Nucleus accumbens (tissue), 56 donors: ENCODE measurements around the gene KCNQ1OT1.
"Not testable (repeated sequence)": the region's sequence is repeated elsewhere in the genome, so short reads cannot be mapped to it uniquely, and the experiment has no call there.

Source experiments
- DNase-seq, 56 donors: peaks; one replicate each; lab custom pipeline; 2025; lab: John Stamatoyannopoulos, UW

The KCNQ1OT1 gene

DNA sequence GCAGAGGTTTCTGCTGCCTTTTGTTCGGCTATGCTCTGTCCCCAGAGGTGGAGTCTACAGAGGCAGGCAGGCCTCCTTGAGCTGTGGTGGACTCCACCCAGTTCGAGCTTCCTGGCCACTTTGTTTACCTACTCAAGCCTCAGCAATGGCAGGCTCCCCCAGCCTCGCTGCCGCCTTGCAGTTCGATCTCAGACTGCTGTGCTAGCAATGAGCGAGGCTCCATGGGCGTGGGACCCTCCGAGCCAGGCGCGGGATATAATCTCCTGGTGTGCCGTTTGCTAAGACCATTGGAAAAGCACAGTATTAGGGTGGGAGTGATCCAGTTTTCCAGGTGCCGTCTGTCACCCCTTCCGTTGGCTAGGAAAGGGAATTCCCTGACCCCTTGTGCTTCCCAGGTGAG is 60.0 kb downstream of the KCNQ1OT1 start:
- not testable (repeated sequence) for DNase-seq

DNA sequence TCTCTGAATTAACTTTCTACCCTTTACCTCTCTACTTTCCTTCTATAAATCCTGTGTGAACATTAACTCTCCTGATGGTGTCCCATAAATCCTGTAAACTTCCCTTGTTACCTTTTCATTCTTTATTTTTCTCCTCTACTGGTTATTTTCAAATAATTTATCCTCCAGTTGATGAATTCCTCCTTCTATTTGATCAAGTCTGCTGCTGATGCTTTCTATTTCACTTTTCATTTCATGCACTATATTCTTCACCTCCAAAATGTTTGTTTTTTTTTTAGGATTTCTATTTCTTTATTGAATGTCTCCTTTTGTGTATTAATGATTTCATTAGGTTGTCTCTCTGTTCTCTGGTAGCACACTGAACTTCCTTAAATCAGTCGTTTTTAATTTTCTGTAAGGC is 68.6 kb downstream of the KCNQ1OT1 start:
- no peak for DNase-seq

DNA sequence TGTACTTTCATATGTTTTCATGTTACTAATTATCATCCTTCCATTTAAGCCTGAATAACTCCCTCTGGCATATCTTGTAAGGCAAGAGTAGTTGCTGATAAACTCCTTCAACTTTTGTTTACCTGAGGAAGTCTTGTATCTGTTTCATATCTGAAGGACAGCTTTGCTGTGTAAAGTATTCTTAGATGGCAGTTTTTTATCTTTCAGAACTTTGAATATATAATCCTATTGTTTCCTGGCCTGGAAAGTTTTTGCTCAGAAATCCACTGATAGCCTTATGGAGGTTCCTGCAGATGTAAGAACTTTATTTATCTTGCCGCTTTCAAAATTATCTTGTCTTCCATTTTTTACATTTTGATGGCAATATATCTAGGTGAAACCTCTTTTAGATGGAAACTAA is 69.1 kb downstream of the KCNQ1OT1 start:
- DNase-seq, result no peak

DNA sequence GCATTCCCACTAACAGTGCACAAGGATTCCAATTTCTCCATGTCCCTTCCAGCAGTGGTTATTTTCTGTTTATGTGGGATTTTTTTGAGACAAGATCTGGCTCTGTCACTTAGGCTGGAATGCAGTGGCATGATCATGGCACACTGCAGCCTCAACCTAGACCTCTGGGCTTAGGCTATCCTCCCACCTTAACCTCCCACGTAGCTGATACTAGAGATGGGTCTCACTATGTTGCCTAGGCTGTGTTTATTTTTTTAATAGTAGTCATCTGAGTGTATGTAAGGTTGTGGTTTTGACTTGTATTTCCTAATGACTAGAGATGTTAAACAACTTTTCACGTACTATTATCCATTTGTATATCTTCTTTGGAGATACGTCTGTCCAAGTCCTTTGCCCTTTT is 74.6 kb downstream of the KCNQ1OT1 start:
- no peak for DNase-seq

DNA sequence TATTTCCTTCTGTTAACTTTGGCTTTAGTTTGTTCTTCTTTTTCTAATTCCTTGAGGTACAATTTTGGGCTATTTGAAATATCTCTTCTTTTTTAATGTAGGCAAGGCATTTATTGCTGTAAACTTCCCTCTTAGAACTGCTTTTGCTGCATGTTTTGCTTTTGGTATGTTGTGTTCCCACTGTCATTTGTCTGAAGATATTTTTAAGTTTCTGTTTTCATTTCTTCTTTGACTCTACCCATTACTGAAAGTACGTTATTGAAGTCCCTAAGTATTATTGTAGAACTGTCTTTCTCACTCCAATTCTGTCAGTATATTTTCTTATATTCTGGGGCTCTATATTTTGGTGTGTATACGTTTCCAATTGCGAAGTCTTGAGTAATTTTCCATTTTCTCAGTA is 77.9 kb downstream of the KCNQ1OT1 start:
- no peak for DNase-seq

DNA sequence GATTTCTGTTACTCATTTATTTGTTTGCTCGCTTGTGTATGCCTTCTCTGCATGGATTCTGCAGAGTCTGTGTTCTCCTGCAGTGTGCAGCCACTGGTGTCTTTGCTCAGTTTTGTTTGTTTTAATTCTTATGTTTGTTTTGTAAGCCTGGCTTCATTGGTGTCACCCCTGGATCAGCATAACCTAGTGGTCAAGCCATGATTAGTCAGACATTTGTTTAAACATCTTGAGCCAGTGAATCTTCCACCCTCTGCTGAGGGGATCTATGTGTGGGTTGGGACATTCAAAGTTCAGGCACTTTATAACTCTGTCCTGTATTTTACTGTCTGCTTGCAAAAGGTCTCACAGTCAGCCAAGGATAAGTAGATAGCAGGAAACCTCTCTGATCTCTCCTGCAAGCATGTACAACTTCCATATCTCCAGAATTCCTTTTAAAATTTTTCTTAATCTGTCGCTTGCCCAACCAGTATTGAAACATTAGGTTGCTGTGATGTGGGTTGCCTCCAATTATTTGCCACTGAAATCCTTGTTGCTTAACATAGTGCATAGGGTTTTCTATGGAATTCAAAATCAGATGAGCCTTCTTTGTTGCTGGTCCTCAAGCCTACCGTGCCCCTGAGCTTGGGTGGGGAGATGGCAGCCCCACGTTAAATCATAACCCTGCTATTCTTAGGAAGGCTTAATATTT is 86.8 kb downstream of the KCNQ1OT1 start:
- DNase-seq, result no peak

DNA sequence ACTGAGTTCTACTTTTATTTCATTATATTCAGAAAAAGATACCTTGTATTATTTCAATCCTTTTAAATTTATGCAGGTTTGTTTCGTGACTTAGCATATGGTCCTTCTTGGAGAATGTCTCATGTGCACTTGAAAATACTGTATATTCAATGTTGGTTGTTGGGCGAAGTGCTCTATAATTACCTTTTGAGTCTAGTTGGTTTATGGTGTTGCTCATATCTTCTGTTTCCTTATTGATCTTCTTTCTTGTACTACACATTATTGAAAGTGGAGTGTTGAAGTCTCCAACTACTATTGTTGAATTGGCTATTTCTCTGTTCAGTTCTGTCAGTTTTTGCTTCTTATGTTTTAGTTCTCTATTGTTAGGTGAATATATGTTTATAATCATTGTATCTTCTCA is 90.4 kb downstream of the KCNQ1OT1 start:
- DNase-seq, result no peak

DNA sequence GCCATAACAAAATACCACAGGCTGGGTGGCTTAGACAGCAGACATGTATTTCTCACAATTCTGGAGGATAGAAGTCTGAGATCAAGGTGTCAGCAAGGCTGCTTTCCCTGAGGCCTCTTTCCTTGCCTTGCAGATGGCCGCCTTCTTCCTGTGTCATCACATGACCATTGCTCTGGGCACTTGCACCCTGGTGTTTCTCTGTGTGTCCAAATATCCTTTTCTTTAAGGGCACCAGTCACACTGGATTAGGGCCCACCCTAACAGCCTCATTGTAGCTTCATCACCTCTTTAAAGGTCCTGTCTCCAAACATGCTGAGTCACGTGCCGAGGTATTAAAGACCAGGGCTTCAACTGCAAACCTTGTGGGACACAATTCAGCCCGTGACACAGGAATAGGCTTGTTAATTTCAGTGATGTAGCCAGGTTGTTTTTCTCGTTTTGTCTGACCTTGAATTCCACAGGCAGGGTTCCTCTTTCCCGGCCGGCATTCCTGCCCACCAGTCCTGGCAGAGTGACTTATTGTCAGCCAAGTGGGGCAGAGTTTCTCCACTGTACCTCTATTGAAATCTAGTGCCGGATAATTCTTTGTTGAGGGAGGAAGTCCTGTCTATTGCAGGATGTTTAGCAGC is 100.1 kb downstream of the KCNQ1OT1 start:
- no peak for DNase-seq

DNA sequence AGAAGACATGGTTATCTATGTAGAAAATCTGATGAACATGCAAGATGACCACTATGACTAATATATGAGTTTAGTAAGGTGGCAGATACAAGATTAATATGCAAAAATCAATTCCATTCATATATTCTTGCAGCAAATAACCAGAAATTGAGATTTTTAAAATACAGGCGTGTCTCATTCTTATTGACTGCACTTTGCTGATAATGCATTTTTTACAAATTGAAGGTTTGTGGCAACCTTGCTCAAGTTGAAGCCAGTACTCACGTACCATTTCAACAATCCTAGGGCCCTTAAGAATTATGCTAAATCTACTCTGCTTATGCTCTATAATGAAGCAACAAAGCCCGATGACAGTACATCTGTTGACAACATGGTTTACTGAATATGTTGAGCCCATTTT is 104.6 kb downstream of the KCNQ1OT1 start:
- no peak for DNase-seq

DNA sequence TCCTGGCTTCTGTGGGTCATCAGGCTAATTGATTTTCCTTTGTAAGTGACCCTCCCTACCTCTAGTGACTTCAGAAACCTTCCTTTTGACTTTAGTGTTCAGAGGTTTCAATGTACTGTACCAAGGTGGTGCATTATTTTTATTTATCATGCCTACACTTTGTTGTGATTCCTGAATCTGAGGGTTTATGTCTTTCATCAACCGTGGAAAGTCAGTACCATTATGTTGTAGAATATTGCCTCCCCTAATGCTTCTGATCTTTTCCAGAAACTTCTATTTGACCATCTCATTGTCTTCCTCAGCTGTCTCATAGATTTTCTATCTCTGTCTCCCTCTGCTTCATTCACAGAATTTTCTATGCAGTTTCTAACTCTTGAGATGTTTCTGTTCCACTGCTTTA is 105.5 kb downstream of the KCNQ1OT1 start:
- no peak for DNase-seq

DNA sequence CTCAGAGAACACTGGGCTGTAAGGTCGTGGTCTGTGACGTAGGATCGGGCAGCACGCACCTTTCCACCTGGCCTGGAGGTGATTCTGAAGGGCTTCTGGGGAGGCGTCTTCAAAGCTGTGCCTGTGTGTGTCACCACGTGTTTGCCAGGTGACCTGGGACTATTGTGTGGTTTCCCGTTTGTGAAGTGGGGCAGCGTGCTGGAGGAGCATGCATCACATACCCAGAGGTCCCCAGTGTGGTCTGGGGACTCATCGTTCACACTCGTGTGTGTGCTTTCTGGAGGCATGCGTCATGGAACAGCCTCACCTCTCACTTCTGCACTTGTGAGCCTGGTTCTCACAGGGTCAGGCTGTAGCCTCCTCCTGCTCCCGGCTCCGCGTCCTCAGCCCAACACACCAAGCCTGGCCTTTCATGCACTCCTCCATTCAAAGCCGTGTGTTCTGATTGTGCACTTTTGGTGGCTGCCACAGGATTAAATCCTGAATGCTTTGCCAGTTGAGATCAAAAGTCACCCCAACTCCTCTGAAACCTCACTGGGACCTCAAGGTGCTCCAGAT is 106.3 kb downstream of the KCNQ1OT1 start:
- DNase-seq, result no peak

DNA sequence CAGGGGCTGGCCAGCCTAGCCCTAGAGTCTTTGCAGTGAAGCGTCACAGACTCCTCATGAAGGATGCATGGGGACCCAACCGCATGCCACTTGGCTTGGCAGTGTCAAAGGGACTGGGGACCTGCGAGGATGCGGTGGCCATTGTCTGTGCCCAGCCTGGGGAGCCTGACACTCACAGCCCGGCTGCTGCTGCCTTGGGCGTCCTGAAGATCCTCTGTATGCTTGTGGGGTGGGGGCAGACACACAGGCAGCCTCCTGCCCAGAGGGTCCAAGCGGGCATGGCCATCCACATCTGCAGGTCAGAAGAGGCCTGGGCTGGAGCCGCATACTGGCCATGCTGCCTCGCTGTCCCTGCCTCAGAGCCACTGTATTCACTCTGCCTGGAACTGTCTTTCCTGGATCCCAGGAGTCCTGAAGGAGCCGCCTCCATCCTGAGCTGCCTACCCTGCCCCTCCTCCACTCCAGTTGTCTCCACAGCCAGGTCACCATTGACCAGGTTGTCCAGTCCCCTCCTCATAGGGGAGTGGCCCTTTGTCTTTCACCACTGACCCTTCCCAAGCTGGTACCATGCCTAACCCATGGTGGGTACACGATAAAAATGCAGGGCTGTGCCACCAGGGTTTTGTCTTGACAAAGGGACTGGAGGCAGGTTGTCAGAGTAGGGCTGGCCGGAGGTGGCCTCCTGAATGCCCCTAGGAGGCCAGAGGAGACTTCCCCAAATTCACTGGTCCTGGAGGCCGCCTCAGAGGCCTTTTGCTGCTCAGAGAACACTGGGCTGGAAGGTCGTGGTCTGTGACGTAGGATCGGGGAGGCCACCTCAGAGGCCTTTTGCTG is 107.0 kb downstream of the KCNQ1OT1 start:
- no peak for DNase-seq

DNA sequence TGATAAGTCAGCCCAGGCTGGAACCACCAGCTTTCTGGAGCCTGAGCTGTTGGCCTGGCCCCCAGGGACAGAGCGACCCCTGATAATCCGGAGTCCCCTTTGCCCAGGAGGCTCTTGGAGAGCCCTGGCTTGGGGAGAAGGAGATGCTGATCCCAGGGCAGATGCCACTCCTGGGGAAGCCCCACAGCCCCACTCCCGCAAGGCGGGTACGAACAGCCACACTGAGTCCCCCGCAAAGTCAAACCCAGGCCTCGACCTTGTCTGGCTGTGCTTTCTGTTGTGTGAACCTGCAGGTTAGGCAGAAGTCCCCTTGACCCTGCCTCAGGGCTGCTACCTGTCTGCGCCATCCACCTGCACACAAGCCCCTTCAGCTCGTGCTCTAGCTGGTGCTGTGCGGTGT is 108.0 kb downstream of the KCNQ1OT1 start:
- no peak for DNase-seq

DNA sequence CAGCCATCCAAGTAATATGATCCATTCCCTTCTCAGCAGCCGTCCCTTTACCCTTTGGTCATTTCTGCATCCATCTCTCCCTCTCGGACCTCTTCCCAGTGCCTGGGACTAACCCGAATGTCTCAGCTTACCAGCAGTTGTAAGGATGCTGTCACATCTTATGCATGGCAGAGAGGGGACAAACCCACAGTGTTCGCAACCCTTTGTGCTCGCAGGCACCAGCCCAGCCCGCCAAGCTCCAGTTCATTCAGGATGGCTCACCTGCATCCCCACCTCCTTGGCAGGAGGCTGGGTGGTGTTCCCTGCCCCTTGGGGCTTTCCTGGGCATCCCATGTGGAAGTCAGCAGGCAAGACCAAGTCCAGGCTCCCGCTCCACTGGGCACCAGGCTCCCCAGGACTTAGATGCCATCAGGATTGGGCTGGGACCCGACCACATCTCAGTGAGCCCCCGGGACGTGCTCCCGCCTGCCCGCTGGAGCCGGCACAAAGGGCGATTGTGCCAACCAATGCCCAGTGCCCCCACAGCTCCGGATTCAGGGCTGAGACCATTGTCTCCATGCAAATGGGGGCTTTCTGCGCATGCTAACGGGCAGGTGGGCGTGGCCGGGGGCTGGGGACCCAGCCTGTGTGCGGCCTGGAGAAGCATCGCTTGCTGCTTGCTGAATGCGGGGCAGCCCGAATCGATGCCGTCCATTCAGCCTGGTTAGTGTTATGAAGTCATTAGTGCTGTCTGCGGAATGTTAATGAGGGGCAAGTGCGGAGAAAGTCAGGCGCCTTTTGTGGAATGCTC is 108.6 kb downstream of the KCNQ1OT1 start:
- peak in 52 of 56 donors; percentile 21 to 92 (median 77) for DNase-seq

DNA sequence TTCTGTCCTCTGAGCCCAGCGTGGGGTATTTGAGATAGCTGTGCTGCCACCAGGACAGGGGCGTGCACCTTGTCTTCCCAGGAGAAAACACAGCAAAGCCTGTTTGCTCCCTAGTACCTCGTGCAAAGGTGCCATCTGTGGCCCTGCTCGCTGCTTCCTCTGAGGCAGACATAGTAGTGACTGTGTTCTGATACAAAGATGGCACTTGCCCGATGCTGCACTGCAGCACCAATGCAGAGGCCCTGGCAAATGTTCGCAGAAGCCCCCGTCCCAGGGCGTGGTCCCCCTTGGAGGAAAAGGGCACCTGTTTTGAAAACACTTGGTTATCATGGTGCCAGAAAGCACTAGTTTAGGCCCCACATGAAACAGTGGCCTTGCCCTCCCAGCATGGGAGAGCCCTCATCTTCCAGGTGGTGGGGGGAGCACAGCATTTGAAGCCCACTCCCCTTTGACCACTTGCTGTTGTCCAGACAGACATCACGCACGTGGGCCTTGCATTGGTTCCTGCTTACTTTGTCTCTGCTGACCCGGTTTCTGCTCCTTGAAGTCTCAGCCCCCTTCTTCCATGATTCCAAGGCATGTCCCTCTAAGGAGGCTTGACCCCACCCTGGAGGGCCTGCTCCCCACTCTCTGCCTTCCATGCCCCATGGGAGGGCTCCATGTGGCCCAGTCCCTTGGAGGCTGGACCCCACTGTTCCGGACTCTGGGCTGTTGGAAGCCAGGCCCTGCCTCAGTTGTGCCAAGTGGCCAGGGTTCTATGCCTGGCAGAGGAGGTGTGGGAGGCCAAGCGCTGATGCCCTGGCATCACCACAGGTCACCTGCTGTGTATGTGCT is 109.4 kb downstream of the KCNQ1OT1 start:
- no peak for DNase-seq

DNA sequence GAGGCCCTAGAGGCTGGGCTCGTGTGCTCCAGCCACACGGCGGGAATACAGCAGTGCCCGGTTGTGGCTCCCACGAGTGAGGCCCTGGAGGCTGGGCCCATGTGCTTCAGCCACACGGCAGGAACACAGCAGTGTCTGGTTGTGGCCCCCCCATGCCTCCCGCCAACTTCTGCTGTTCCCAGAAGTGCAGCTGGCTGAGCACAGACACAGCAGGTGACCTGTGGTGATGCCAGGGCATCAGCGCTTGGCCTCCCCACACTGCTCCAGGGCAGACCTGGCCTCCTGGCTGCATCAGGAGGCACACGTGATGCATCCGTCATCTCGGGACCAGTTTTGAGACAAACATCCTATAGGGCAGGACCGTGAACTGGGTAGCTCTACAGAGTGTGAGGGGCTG is 110.3 kb downstream of the KCNQ1OT1 start:
- peak in 2 of 56 donors; percentile 28 to 40 for DNase-seq

DNA sequence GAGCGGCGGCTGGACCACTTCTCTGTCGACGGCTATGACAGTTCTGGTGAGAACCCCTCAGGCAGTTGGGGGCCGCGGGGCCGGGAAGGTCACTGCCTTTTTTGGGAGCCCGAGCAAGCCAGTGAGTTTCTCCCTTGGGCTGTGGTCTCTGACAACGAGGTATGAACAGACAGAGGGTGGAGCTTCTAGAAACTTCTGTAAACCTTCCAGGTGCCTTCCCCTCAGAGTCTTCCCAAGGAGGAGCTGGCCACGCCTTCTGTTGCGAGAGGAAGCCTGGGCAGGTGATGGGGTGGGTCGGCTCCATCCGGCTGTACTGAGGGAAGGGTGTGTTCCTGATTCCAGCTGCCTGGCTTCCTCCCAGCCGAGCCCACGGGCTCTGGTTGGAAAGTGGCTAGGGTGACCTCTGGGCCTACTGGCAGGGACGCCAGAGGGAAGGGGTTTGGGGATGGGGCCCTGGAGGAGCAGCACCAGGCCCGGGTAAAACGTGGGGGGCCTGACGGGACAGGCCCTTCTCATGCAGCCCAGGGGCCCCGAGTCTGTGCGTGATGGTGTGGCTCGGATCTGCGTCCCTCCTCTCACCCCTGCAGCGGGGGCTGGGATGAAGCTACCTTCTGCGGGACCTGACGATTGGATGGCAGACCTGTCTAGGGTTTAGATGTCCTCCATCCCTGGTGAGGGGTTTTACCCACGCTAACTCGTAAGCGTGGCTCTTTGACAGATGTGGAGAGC is 110.8 kb downstream of the KCNQ1OT1 start:
- no peak for DNase-seq

DNA sequence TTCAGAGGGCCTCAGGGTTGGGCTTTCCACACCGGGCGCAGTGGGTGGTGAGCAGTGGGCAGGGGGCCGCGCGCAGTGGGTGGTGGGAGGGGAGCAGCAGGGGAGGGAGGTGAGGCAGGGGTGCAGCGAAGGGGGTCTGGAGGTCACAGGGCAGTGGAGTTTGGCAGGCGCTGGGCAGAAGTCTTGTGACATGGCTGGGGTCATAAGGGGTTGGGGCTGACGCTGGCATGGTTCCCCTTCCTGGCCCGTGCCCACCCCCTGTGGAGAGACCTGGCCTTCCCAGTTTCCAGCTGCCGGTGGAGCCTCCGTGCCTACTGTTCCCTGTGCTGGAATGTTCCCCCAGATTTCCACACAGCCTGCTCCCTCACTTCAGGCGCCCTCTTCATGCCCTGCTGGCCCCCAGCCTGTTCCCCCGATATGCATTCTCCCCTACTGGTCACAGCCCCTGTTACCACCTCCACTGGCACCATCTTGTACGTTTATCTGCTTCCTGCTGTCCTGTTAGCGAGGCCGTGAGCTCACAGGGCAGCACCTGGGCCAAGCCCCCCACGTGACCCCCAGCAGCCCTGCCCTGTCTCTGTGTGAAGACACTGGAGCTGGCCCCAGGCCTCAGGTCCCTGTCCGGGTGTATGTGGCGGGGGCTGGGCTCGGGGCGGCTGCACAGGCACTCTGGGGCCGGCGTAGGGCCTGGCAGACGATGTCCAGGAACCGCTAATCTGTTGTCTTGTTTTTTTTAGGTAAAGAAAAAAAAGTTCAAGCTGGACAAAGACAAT is 111.6 kb downstream of the KCNQ1OT1 start:
- no peak for DNase-seq
